Keratinocyte (primary cell): ENCODE results near the gene POLR1A. TPM values are rescaled to one million over a fixed set of nuclear protein-coding genes. Genes with fewer than 3 reads are reported as not detected.

Source experiments
- DNase-seq: peaks from one replicate; pipeline ENCODE4 v3.0.0-alpha.2; 2011; ENCODE audit warnings: low read depth, missing footprints, low spot score
- FAIRE-seq: peaks from 2 replicates; lab custom pipeline; 2011; peaks lifted over from hg19 to GRCh38; lab: Jason Lieb, UNC
- H2AFZ ChIP-seq: 2 replicates; pipeline ENCODE4 v1.6.0; 2012; ENCODE audit warnings: low read length, control low read depth, inconsistent platforms; ENCODE audit not compliant: control insufficient read depth
- H3K27ac ChIP-seq: 2 replicates; pipeline ENCODE4 v1.5.1; 2011; ENCODE audit warnings: low read length; ENCODE audit not compliant: control insufficient read depth, insufficient read depth
- H3K27me3 ChIP-seq: 3 replicates; pipeline ENCODE4 v1.6.0; 2011; ENCODE audit warnings: low read length; ENCODE audit not compliant: control insufficient read depth, insufficient read depth; ENCODE audit errors: extremely low read depth
- H3K36me3 ChIP-seq, 2 experiments: 2 replicates in 1 of 2; 3 replicates in 1 of 2; pipeline ENCODE4 v1.5.1; 2011; ENCODE audit warnings: low read length in 2 of 2, mild to moderate bottlenecking in 1 of 2; ENCODE audit not compliant: control insufficient read depth in 2 of 2, insufficient read depth in 2 of 2; ENCODE audit errors: extremely low read depth in 1 of 2
- H3K4me1 ChIP-seq: 3 replicates; pipeline ENCODE4 v1.5.1; 2011; ENCODE audit warnings: low read length; ENCODE audit not compliant: control insufficient read depth, insufficient read depth; ENCODE audit errors: extremely low read depth
- H3K4me2 ChIP-seq: 3 replicates; pipeline ENCODE4 v1.6.0; 2011; ENCODE audit warnings: low read depth, low read length; ENCODE audit not compliant: control insufficient read depth, insufficient read depth; ENCODE audit errors: extremely low read depth
- H3K4me3 ChIP-seq, 3 experiments: fragments of 200-600 bp in 1 of 3; sonication (generic) in 1 of 3; 2 replicates in 2 of 3; 3 replicates in 1 of 3; pipeline ENCODE4 v1.5.1; 2011 to 2016; ENCODE audit warnings: low read length in 3 of 3, mild to moderate bottlenecking in 3 of 3, control low read depth in 2 of 3, inconsistent platforms in 1 of 3, low read depth in 1 of 3, mixed read lengths in 1 of 3, mixed run types in 1 of 3, moderate library complexity in 1 of 3; ENCODE audit not compliant: control insufficient read depth in 2 of 3, insufficient read depth in 2 of 3; ENCODE audit errors: extremely low read depth in 1 of 3
- H3K79me2 ChIP-seq: 2 replicates; pipeline ENCODE4 v1.6.0; 2012; ENCODE audit warnings: low read length; ENCODE audit not compliant: control insufficient read depth, insufficient read depth
- H3K9ac ChIP-seq: 3 replicates; pipeline ENCODE4 v1.6.0; 2011; ENCODE audit warnings: low read length; ENCODE audit not compliant: control insufficient read depth, insufficient read depth; ENCODE audit errors: extremely low read depth
- H3K9me1 ChIP-seq: 3 replicates; pipeline ENCODE4 v1.6.0; 2011; ENCODE audit warnings: low read length; ENCODE audit not compliant: control insufficient read depth, insufficient read depth; ENCODE audit errors: extremely low read depth
- H3K9me3 ChIP-seq: 2 replicates; pipeline ENCODE4 v1.5.1; 2012; ENCODE audit warnings: low read depth, low read length; ENCODE audit not compliant: control insufficient read depth
- H4K20me1 ChIP-seq: 3 replicates; pipeline ENCODE4 v1.6.0; 2011; ENCODE audit warnings: low read length; ENCODE audit not compliant: control insufficient read depth, insufficient read depth; ENCODE audit errors: extremely low read depth
- EZH2 ChIP-seq: IDR thresholded peaks from one replicate; pipeline ENCODE4 v1.6.1; 2012; ENCODE audit warnings: inconsistent platforms, mild to moderate bottlenecking, low read length, moderate library complexity
- dilution Hi-C: fragments of 300-500 bp; cut with MboI; formaldehyde crosslinking; loops from one replicate; pipeline ENCODE4 v1.7.0; 2020; ENCODE audit warnings: low sequenced_read_pairs; ENCODE audit not compliant: extremely low pct_ligation_motif_present
- polyA plus RNA-seq, 5 experiments: library from polyadenylated mRNA; depleted of rRNA in 3 of 5; stranded (reverse) in 3 of 5; stranded (forward) in 1 of 5; unstranded in 1 of 5; fragments of >200 nt; gene quantifications; 1 replicate in 1 of 5; 2 replicates in 3 of 5; 3 replicates in 1 of 5; pipeline versions ENCODE4 v1.2.1 to v1.2.3, GENCODE V29; 2011 to 2012; ENCODE audit warnings: missing spikeins in 2 of 5, low read depth in 1 of 5, low replicate concordance in 1 of 5
- TF ChIP-seq, protein P1 (sequence below), 3 experiments: IDR thresholded peaks in 1 of 3; conservative IDR thresholded peaks in 1 of 3; optimal IDR thresholded peaks in 1 of 3; 2 replicates in 2 of 3; 3 replicates in 1 of 3; pipeline versions ENCODE3 to v1.5.1; 2011; ENCODE audit warnings: low read length in 3 of 3, mild to moderate bottlenecking in 3 of 3, moderate library complexity in 2 of 3, control low read depth in 1 of 3, inconsistent platforms in 1 of 3; ENCODE audit not compliant: insufficient read depth in 2 of 3; ENCODE audit errors: extremely low read depth in 1 of 3

The POLR1A gene
- polyA plus RNA-seq, 1 donor (not counting 4 experiments of a cell fraction or from before 2014, with no cell fraction given), result 16.1 TPM

GRCh38 chr2:86020984-86021383 lies 84.7 kb downstream of the POLR1A start:
- Histone ChIP-seq H3K27ac (no peak overlapping the region), H2AFZ (no peak overlapping the region), H3K9ac (no peak overlapping the region), H3K36me3 (peaks cover 1 to 3% of the 10 kb centered on the region in 2 experiments), H3K79me2 (no peaks in the 10 kb centered on the region), H4K20me1 (no peaks in the 10 kb centered on the region), H3K4me3 (no peak overlapping the region), H3K27me3 (no peaks in the 10 kb centered on the region), H3K9me3 (no peaks in the 10 kb centered on the region), H3K4me1 (no peaks in the 10 kb centered on the region), H3K4me2 (no peak overlapping the region), H3K9me1 (no peaks in the 10 kb centered on the region)
- dilution Hi-C loops, result no loop called here
- FAIRE-seq (no peak), DNase-seq (no peak)
- TF ChIP-seq EZH2, result no peak
- TF ChIP-seq, protein P1, sequence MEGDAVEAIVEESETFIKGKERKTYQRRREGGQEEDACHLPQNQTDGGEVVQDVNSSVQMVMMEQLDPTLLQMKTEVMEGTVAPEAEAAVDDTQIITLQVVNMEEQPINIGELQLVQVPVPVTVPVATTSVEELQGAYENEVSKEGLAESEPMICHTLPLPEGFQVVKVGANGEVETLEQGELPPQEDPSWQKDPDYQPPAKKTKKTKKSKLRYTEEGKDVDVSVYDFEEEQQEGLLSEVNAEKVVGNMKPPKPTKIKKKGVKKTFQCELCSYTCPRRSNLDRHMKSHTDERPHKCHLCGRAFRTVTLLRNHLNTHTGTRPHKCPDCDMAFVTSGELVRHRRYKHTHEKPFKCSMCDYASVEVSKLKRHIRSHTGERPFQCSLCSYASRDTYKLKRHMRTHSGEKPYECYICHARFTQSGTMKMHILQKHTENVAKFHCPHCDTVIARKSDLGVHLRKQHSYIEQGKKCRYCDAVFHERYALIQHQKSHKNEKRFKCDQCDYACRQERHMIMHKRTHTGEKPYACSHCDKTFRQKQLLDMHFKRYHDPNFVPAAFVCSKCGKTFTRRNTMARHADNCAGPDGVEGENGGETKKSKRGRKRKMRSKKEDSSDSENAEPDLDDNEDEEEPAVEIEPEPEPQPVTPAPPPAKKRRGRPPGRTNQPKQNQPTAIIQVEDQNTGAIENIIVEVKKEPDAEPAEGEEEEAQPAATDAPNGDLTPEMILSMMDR (optimal IDR thresholded peaks at IDR 0.05 in 1 of 3, IDR thresholded peaks at IDR 0.05 in 1 of 3, conservative IDR thresholded peaks at IDR 0.05 in 1 of 3; ENCODE audit: extremely low read depth in 1 of 3, insufficient read depth in 2 of 3, low read length in 3 of 3), result no peak

GRCh38 chr2:86019121-86019520 lies 86.6 kb downstream of the POLR1A start:
- FAIRE-seq (no peak), DNase-seq (no peak)
- H3K9me3 ChIP-seq, result peaks cover 3% of the 10 kb centered on the region
- H3K4me3 ChIP-seq, result no peak overlapping the region
- no peaks in the 10 kb centered on the region for H4K20me1 ChIP-seq
- TF ChIP-seq EZH2, result no peak
- TF ChIP-seq, protein P1 (optimal IDR thresholded peaks at IDR 0.05 in 1 of 3, IDR thresholded peaks at IDR 0.05 in 1 of 3, conservative IDR thresholded peaks at IDR 0.05 in 1 of 3; ENCODE audit: extremely low read depth in 1 of 3, insufficient read depth in 2 of 3, low read length in 3 of 3), result no peak
- no peaks in the 10 kb centered on the region for H3K36me3 ChIP-seq
- H3K27me3 ChIP-seq, result no peaks in the 10 kb centered on the region
- no peaks in the 10 kb centered on the region for H3K9me1 ChIP-seq
- H2AFZ ChIP-seq, result no peak overlapping the region
- H3K9ac ChIP-seq, result no peak overlapping the region
- no peak overlapping the region for H3K27ac ChIP-seq
- H3K4me1 ChIP-seq, result no peaks in the 10 kb centered on the region
- no peaks in the 10 kb centered on the region for H3K79me2 ChIP-seq
- H3K4me2 ChIP-seq, result no peak overlapping the region
- dilution Hi-C loops, result no loop called here
